Vagina (tissue), 2 donors: ENCODE measurements around the gene DDX23. TPM values are rescaled to one million over a fixed set of nuclear protein-coding genes. Genes with fewer than 3 reads are reported as not detected.
"Not testable (repeated sequence)": the region's sequence is repeated elsewhere in the genome, so short reads cannot be mapped to it uniquely, and the experiment has no call there.

ENCODE experiments used
- DNase-seq, 2 donors: peaks; one replicate each; pipeline ENCODE4 v3.0.0-alpha.2; 2017; ENCODE audit errors: extremely low spot score in 2 of 2
- H3K27ac ChIP-seq: fragments of 200-600 bp; sonication (generic); one replicate; pipeline ENCODE4 v1.5.1; 2019
- H3K27me3 ChIP-seq: fragments of 200-600 bp; sonication (generic); one replicate; pipeline ENCODE4 v1.5.1; 2019
- H3K36me3 ChIP-seq, 2 donors: fragments of 200-600 bp; sonication (generic); one replicate each; pipeline ENCODE4 v1.5.1; 2017 to 2019
- H3K4me1 ChIP-seq: fragments of 200-600 bp; sonication (generic); one replicate; pipeline ENCODE4 v1.5.1; 2019
- H3K4me3 ChIP-seq, 2 donors: fragments of 200-600 bp; sonication (generic); 1 replicate in 1 of 2; 2 replicates in 1 of 2; pipeline ENCODE4 v1.5.1; 2016 to 2019
- H3K9me3 ChIP-seq: fragments of 200-600 bp; sonication (generic); one replicate; pipeline ENCODE4 v1.5.1; 2019
- POLR2A ChIP-seq, 2 donors: fragments of 450-650 bp; IDR thresholded peaks; one replicate each; pipeline ENCODE4 v1.6.1; 2017; ENCODE audit warnings: antibody characterized with exemption in 2 of 2, mild to moderate bottlenecking in 2 of 2, moderate library complexity in 2 of 2
- POLR2AphosphoS5 ChIP-seq, 2 donors: sonication (generic); formaldehyde crosslinking; IDR thresholded peaks; one replicate each; pipeline ENCODE4 v1.9.0; 2017; ENCODE audit warnings: antibody characterized with exemption in 2 of 2, mild to moderate bottlenecking in 2 of 2, low read depth in 1 of 2; ENCODE audit not compliant: insufficient read depth in 1 of 2
- intact Hi-C: fragments of 100-400 bp; cut with DNase I; formaldehyde crosslinking; loops from one replicate; pipeline ENCODE4 v1.15.1; 2023
- total RNA-seq: library from RNA; depleted of rRNA; stranded (reverse); fragments of >200 nt; gene quantifications from one replicate; pipeline ENCODE4 v1.2.3, GENCODE V29; 2016
- TF ChIP-seq, protein P1 (sequence below), 3 experiments: fragments of 450-650 bp in 2 of 3; fragments of 200-600 bp in 1 of 3; sonication (generic) in 1 of 3; IDR thresholded peaks; one replicate each; pipeline ENCODE4 v1.5.1; 2017 to 2019; ENCODE audit warnings: antibody characterized with exemption in 3 of 3, mild to moderate bottlenecking in 2 of 3, moderate library complexity in 2 of 3

The DDX23 gene
- total RNA-seq, 1 donor from 2014 or later = 57.9 TPM

DNA sequence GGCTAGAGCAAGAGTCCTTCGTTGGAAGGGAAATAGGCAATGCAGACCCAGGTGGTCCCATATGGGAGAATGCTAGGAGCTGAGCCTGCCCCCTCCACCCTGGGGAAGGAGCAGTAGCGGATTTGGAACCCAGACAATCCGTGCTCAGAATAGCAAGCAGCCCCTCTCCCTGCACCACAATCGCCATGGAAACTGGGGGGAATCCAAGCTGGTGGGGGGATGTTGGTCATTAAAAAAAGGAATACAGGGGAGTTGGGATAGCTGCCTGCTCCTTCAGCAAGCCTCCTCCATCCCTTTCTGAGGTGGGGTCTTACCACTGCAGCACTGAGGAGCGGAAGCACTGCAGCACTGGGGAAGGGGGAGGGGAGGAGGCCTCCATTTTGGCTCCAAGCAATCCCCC, 10.8 kb upstream of the DDX23 start:
- intact Hi-C loops = no loop called here
- Histone ChIP-seq H3K4me1 (peaks cover 9% of the 10 kb centered on the region), H3K9me3 (no peaks in the 10 kb centered on the region), H3K27me3 (no peaks in the 10 kb centered on the region), H3K27ac (no peak overlapping the region), H3K4me3 (no peak overlapping the region), H3K36me3 (no peaks in the 10 kb centered on the region)
- DNase-seq = no peak
- TF ChIP-seq POLR2A (IDR thresholded peaks at IDR 0.05) (no peak), POLR2AphosphoS5 (IDR thresholded peaks at IDR 0.05; ENCODE audit: insufficient read depth in 1 of 2, low read depth in 1 of 2) (no peak)
- TF ChIP-seq, protein P1, sequence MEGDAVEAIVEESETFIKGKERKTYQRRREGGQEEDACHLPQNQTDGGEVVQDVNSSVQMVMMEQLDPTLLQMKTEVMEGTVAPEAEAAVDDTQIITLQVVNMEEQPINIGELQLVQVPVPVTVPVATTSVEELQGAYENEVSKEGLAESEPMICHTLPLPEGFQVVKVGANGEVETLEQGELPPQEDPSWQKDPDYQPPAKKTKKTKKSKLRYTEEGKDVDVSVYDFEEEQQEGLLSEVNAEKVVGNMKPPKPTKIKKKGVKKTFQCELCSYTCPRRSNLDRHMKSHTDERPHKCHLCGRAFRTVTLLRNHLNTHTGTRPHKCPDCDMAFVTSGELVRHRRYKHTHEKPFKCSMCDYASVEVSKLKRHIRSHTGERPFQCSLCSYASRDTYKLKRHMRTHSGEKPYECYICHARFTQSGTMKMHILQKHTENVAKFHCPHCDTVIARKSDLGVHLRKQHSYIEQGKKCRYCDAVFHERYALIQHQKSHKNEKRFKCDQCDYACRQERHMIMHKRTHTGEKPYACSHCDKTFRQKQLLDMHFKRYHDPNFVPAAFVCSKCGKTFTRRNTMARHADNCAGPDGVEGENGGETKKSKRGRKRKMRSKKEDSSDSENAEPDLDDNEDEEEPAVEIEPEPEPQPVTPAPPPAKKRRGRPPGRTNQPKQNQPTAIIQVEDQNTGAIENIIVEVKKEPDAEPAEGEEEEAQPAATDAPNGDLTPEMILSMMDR (IDR thresholded peaks at IDR 0.05) = no peak

DNA sequence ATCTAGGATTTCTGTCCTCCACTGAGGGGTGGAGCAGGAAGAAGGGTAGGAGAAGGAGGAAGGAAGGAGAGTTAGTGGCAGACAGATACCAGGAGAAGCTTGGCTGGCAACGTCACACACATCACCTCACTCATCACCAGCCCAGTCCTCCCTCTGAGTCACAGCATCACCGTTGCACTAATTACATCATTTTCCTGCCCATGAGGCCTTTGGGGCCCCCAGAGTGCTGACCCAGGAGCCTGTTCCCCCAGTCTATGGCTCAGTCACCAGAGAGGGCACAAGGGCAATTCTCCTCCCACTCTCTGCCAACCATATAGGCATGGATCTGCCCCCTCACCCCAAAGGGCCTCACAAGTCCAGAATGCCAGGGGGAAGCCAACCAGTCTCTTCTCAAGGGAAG, 9.1 kb upstream of the DDX23 start:
- H3K27me3 ChIP-seq = no peaks in the 10 kb centered on the region
- H3K27ac ChIP-seq = no peak overlapping the region
- peaks cover 9% of the 10 kb centered on the region for H3K4me1 ChIP-seq
- no peaks in the 10 kb centered on the region for H3K36me3 ChIP-seq
- TF ChIP-seq POLR2A (IDR thresholded peaks at IDR 0.05) (no peak), POLR2AphosphoS5 (IDR thresholded peaks at IDR 0.05; ENCODE audit: insufficient read depth in 1 of 2, low read depth in 1 of 2) (no peak)
- TF ChIP-seq, protein P1 (IDR thresholded peaks at IDR 0.05) = no peak
- no peak for DNase-seq
- intact Hi-C loops = no loop called here
- H3K9me3 ChIP-seq = no peaks in the 10 kb centered on the region
- no peak overlapping the region for H3K4me3 ChIP-seq

DNA sequence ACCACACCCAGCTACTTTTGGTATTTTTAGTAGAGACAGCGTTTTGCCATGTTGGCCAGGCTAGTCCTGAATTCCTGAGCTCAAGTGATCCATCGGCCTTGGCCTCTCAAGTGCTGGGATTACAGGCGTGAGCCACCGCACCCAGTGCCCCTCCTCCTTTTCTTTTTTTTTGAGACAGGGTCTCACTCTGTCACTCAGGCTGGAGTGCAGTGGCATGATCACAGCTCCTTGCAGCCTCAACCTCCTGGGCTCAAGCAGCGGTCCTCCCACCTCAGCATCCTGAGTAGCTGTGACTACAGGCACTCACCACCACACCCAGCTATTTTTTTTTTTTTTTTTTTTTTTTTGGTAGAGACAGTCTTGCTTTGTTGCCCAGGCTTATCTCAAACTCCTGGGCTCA, 8.3 kb upstream of the DDX23 start:
- H3K9me3 ChIP-seq, H3K27ac ChIP-seq, H3K36me3 ChIP-seq, H3K27me3 ChIP-seq, H3K4me3 ChIP-seq, H3K4me1 ChIP-seq, intact Hi-C loops, DNase-seq: not testable (repeated sequence)

DNA sequence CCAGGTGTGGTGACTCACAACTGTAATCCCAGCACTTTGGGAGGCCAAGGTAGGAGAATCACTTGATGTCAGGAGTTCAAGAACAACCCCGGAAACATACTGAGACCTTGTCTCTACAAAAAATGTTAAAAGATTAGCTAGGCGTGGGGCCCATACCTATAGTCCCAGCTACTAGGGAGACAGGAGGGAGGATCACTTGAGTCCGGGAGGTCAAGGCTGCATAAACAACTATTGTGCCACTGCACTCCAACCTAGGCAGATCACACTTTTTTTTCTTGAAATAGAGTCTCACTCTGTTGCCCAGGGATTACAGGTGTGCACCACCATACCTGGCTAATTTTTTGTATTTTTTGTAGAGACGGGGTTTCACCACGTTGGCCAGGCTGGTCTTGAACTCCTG, 7.6 kb upstream of the DDX23 start:
- intact Hi-C loops = loop anchor here (10.0 kb wide), 1 partner anchor 85 kb away; no protein-coding TSS in a partner anchor
- Histone ChIP-seq H3K27ac (no peak overlapping the region), H3K36me3 (no peaks in the 10 kb centered on the region)

DNA sequence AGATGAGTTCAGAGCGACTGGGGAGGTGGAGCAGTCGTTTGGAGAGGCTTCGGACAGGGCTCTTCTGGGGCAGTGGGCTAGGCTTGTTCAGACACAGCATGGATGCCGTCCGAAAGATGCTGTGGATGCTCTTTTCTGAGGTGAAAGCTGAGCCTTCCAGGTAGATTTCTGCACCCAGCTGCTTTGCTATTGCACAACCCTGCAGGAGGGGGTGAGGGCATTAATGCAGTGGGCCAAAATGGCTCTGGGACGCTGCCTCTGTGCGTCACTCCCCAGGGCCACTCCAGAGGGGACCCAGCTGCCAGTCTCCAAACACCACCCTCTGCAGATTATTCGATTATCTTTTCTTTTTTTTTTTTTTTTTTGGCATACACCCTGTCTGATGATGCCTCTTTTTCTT, 6.1 kb upstream of the DDX23 start:
- no peaks in the 10 kb centered on the region for H3K27me3 ChIP-seq
- no peaks in the 10 kb centered on the region for H3K9me3 ChIP-seq
- TF ChIP-seq POLR2AphosphoS5 (IDR thresholded peaks at IDR 0.05; ENCODE audit: insufficient read depth in 1 of 2, low read depth in 1 of 2) = no peak
- TF ChIP-seq, protein P1 (IDR thresholded peaks at IDR 0.05) = no peak
- no peak for TF ChIP-seq POLR2A (IDR thresholded peaks at IDR 0.05)
- no peaks in the 10 kb centered on the region for H3K4me1 ChIP-seq
- H3K4me3 ChIP-seq = no peak overlapping the region
- no peak for DNase-seq
- no peaks in the 10 kb centered on the region for H3K36me3 ChIP-seq
- H3K27ac ChIP-seq = no peak overlapping the region
- intact Hi-C loops = loop anchor here (10.0 kb wide), 1 partner anchor 87 kb away; no protein-coding TSS in a partner anchor

More for the DNA sequence above, 7.6 kb upstream of the DDX23 start:
- Histone ChIP-seq H3K4me3 (no peak overlapping the region), H3K4me1 (peaks cover under 1% of the 10 kb centered on the region), H3K9me3 (no peaks in the 10 kb centered on the region), H3K27me3 (no peaks in the 10 kb centered on the region)
- no peak for DNase-seq
- TF ChIP-seq POLR2A (IDR thresholded peaks at IDR 0.05) (no peak), POLR2AphosphoS5 (IDR thresholded peaks at IDR 0.05; ENCODE audit: insufficient read depth in 1 of 2, low read depth in 1 of 2) (no peak)
- TF ChIP-seq, protein P1 (IDR thresholded peaks at IDR 0.05) = no peak
